KMS-11 (cell line): ENCODE measurements around the gene DACT2.

Experiments
- H2AFZ ChIP-seq: fragments of 200-600 bp; sonication (generic); 2 replicates; pipeline ENCODE4 v1.6.1; 2016; ENCODE audit warnings: antibody characterized with exemption, mixed run types, low read depth
- H3K27ac ChIP-seq: fragments of 200-600 bp; sonication (generic); 2 replicates; pipeline ENCODE4 v1.6.1; 2016; ENCODE audit warnings: mild to moderate bottlenecking, mixed run types
- H3K27me3 ChIP-seq: fragments of 200-600 bp; sonication (generic); 2 replicates; pipeline ENCODE4 v1.6.1; 2017; ENCODE audit warnings: mild to moderate bottlenecking, low read depth, mixed run types, moderate library complexity; ENCODE audit not compliant: insufficient read depth
- H3K36me3 ChIP-seq: fragments of 200-600 bp; sonication (generic); 2 replicates; pipeline ENCODE4 v1.6.1; 2017; ENCODE audit warnings: mild to moderate bottlenecking, mixed run types; ENCODE audit not compliant: insufficient read depth
- H3K4me1 ChIP-seq: fragments of 200-600 bp; sonication (generic); 2 replicates; pipeline ENCODE4 v1.6.1; 2016; ENCODE audit warnings: mild to moderate bottlenecking, low read depth, mixed run types; ENCODE audit not compliant: poor library complexity, severe bottlenecking
- H3K4me2 ChIP-seq: fragments of 200-600 bp; sonication (generic); 2 replicates; pipeline ENCODE4 v1.7.0; 2016; ENCODE audit warnings: mild to moderate bottlenecking, mixed run types
- H3K4me3 ChIP-seq: fragments of 200-600 bp; sonication (generic); IDR thresholded peaks from 2 replicates; pipeline ENCODE4 v1.6.1; 2017; ENCODE audit warnings: low read depth, low read length, mixed read lengths; ENCODE audit not compliant: insufficient read depth
- H3K79me2 ChIP-seq: fragments of 200-600 bp; sonication (generic); 2 replicates; pipeline ENCODE4 v1.6.1; 2016; ENCODE audit warnings: low read depth, mixed run types; ENCODE audit not compliant: insufficient read depth
- H3K9ac ChIP-seq: fragments of 200-600 bp; sonication (generic); 2 replicates; pipeline ENCODE4 v1.6.1; 2016; ENCODE audit warnings: mild to moderate bottlenecking, mixed run types
- H4K20me1 ChIP-seq: fragments of 200-600 bp; sonication (generic); 2 replicates; pipeline ENCODE4 v1.6.1; 2016; ENCODE audit warnings: mild to moderate bottlenecking, mixed run types; ENCODE audit not compliant: insufficient read depth
- TF ChIP-seq, protein P1 (sequence below): fragments of 200-600 bp; sonication (generic); conservative IDR thresholded peaks from 2 replicates; pipeline ENCODE4 v1.6.1; 2017; ENCODE audit warnings: low read depth, mild to moderate bottlenecking, antibody characterized with exemption, low read length, moderate library complexity, mixed read lengths

Gene DACT2

DNA sequence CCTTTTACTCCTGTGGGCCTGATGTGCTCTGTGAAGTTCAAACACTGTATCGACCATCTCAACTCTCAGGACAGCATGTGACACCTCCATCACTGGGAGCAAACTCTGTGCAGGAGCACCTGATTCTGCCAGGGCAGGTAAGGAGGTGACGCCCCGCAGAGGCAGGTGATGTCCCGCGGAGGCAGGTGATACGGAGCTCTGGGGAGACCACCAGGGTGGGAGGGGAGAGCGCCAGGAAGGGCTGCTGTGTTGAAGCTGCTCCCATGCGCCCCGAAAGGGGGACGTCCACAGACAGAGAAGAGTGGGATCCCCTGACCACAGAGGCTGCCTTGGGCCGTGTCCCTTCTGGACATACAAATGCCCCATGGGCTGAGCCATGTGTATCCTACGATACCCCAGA lies 58.3 kb downstream of the DACT2 start:
- Histone ChIP-seq H3K4me2 (no peak overlapping the region), H2AFZ (no peak overlapping the region), H3K27ac (no peak overlapping the region), H3K9ac (no peak overlapping the region), H3K4me3 (no peak overlapping the region), H4K20me1 (no peaks in the 10 kb centered on the region), H3K27me3 (no peaks in the 10 kb centered on the region), H3K79me2 (no peaks in the 10 kb centered on the region), H3K4me1 (no peaks in the 10 kb centered on the region), H3K36me3 (no peaks in the 10 kb centered on the region)
- TF ChIP-seq, protein P1, sequence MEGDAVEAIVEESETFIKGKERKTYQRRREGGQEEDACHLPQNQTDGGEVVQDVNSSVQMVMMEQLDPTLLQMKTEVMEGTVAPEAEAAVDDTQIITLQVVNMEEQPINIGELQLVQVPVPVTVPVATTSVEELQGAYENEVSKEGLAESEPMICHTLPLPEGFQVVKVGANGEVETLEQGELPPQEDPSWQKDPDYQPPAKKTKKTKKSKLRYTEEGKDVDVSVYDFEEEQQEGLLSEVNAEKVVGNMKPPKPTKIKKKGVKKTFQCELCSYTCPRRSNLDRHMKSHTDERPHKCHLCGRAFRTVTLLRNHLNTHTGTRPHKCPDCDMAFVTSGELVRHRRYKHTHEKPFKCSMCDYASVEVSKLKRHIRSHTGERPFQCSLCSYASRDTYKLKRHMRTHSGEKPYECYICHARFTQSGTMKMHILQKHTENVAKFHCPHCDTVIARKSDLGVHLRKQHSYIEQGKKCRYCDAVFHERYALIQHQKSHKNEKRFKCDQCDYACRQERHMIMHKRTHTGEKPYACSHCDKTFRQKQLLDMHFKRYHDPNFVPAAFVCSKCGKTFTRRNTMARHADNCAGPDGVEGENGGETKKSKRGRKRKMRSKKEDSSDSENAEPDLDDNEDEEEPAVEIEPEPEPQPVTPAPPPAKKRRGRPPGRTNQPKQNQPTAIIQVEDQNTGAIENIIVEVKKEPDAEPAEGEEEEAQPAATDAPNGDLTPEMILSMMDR: no peak

DNA sequence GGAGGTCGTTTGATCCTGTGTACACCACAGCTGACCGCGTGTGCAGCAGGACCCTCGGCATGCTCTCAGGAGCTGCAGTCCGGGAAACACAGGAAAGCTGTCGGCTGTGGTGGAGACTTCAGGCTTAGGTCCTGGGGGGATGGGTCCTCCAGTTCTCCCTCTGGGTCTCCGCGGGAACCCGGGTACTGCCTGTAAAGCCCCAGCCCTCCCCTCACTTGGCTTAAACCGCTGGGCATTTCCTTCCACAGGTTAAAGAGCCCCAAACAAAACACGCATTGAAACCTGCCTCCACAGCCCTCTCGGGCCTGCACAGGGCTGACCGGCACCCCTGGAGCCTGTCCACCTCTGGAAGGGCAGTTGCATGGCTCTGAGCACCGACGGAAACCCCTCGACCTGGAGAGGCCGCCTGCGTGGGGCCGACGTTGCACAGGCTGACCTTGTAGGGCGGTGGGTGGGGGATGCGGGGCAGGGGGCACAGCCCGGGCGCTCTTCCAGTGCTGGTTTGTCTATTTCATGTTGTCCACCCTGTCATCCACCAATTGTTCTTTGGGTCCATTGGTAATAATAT lies 59.1 kb downstream of the DACT2 start:
- Histone ChIP-seq H3K4me3 (no peak overlapping the region), H4K20me1 (no peaks in the 10 kb centered on the region), H3K27ac (no peak overlapping the region), H3K9ac (no peak overlapping the region), H3K4me1 (no peaks in the 10 kb centered on the region), H3K4me2 (no peak overlapping the region), H3K79me2 (no peaks in the 10 kb centered on the region), H3K27me3 (no peaks in the 10 kb centered on the region), H3K36me3 (no peaks in the 10 kb centered on the region), H2AFZ (no peak overlapping the region)
- TF ChIP-seq, protein P1: no peak

DNA sequence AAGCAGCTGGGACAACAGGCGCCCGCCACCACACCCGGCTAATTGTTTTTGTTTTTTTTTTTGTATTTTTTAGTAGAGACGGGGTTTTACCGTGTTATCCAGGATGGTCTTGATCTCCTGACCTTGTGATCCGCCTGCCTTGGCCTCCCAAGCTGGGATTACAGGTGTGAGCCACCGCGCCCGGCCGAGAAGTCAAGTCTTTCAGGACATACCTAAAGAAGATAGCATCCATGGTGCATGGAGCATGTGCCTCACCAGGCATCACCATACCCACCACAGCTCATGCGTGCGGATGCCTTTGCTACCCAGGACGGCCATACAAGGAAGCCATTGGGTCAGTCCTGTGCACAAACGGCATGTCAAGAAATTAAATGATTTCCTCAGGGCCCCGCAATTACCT lies 60.8 kb downstream of the DACT2 start:
- Histone ChIP-seq H2AFZ (no peak overlapping the region), H3K4me3 (no peak overlapping the region), H3K4me1 (no peaks in the 10 kb centered on the region), H3K79me2 (no peaks in the 10 kb centered on the region), H3K36me3 (no peaks in the 10 kb centered on the region), H3K4me2 (no peak overlapping the region), H4K20me1 (no peaks in the 10 kb centered on the region), H3K27me3 (no peaks in the 10 kb centered on the region), H3K9ac (no peak overlapping the region), H3K27ac (no peak overlapping the region)
- TF ChIP-seq, protein P1: no peak

- Histone ChIP-seq H3K27me3 (no peaks in the 10 kb centered on the region), H3K79me2 (no peaks in the 10 kb centered on the region), H3K4me3 (no peak overlapping the region), H3K9ac (no peak overlapping the region), H2AFZ (no peak overlapping the region), H3K36me3 (no peaks in the 10 kb centered on the region), H3K4me2 (no peak overlapping the region), H3K27ac (no peak overlapping the region), H4K20me1 (no peaks in the 10 kb centered on the region), H3K4me1 (no peaks in the 10 kb centered on the region)
- TF ChIP-seq, protein P1: no peak
These were observed 62.6 kb downstream of the DACT2 start for GRCh38 chr6:168256940-168257339.
